ENCODE results near the gene EEF1B2.
"Not testable (repeated sequence)": the region's sequence is repeated elsewhere in the genome, so short reads cannot be mapped to it uniquely, and the experiment has no call there.

Gene EEF1B2

GRCh38 chr2:206159346-206160124 is at the start of gene EEF1B2, which contains the start of gene NDUFS1:
Gene EEF1B2 (plus strand): TSS chr2:206159895. CDS start chr2:206159980, 85 bp downstream.
Gene NDUFS1 (minus strand): TSS chr2:206159444. CDS start chr2:206153678, 5,766 bp downstream.
- peak; percentile 94 for DNase-seq

DNA sequence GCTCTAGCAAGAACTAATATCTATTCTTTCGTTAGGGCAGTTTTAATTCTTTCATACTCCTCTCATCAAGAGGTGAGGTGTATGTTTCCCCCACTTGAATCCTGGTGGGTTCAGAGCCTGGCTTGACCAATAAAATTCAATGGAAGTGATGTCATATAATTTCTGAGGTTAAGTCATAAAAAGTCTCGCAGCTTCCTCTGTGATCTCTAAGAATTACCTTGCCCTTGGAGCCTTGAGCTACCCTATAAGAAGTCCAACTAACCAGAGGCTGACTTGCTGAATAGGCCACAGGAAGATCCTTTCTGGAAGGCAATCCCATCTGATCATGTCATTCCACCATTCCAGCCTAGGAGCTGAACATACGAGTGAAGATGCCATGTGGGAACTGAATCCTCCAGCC is 47.6 kb upstream of the EEF1B2 start:
- DNase-seq: no peak

GRCh38 chr2:206112846-206113547 is 46.7 kb upstream of the EEF1B2 start:
- no peak for DNase-seq

DNA sequence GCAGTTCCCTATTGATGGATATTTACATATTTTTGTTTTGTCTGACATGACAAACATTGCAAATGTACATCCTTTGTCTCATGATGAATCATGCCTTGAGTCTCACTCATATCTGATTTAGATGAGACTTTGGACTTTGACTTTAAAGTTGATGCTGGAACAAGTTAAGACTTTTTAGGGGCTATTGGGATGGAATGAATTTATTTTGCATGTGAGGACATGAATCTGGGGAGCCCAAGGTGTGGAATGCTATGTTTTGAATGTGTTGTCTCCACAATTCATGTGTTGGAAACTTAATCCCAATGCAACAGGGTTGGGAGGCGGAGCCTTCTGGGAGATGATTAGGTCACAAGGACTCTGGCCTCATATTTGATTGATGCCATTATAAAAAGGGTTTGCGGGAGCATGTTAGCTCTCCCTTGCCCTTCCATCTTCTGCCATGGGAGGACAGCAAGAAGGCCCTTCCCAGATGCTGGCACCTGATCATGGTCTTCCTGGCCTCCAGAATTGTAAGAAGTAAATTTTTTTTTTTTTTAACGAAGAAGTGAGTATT is 44.6 kb upstream of the EEF1B2 start:
- DNase-seq: no peak

GRCh38 chr2:206116278-206116677 is 43.4 kb upstream of the EEF1B2 start:
- DNase-seq: no peak

- not testable (repeated sequence) for DNase-seq
These were observed 37.1 kb upstream of the EEF1B2 start for GRCh38 chr2:206122569-206122968.

DNA sequence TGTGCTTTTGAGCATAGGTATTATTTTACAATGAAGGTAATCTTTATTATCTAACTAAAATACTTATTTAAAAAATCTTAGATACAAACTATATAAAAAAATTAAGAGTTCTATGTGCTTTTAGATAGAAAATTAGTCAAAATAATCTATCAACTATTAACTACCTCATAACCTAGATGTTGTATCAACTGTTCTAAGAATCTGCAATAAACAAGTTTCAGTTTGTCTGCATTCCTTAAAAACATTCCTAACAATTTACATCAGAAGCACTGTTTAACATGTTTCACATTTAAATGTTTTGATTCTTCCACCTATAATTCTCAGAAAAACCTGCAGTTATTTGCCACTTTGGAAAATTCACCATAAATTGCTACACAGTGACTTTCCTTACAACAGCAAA is 33.8 kb upstream of the EEF1B2 start:
- DNase-seq: no peak

DNA sequence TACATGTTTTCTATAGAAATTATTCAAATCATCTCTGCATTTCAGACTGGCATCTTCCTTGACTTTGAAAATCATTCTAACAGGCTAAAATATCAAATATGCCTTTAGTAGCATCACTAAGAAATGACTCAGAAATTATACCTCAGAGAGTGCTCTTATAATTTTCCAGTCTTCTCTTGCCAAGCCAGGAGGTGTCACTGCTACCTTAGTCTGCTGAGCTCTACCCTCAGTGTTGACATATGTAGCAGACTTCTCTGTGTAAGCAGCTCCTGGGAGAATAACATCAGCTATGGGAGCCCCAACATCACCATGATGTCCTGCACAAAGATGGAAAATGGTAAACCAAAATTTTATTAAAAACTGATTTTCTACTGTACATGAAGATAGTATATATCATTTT is 32.0 kb upstream of the EEF1B2 start:
- no peak for DNase-seq

GRCh38 chr2:206143451-206143850 is 16.2 kb upstream of the EEF1B2 start:
- DNase-seq: no peak

- DNase-seq: no peak
These were observed 15.3 kb upstream of the EEF1B2 start for GRCh38 chr2:206144383-206144782.

GRCh38 chr2:206145665-206146064 is 14.0 kb upstream of the EEF1B2 start:
- DNase-seq: no peak

GRCh38 chr2:206149330-206149729 is 10.4 kb upstream of the EEF1B2 start:
- no peak for DNase-seq

DNA sequence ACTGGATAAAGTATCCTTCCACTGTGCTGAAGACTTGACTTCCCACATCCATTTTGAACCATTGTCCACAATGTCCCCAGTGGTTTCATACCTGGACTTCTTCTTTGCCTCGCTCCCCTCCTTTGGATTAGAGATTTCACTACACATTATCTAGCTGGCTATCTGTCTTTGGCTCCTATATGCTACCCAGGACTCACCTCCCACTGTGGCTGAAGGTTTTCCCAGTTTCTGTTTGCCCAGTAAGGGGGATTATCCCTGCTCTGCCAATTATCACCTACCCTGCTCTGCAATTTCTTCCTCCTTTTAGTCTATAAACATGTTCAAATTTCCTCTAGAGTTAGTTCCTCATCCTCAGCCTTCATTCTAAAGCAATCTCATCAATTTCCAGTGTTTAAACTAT is 9.5 kb upstream of the EEF1B2 start:
- no peak for DNase-seq

GRCh38 chr2:206150631-206151030 is 9.1 kb upstream of the EEF1B2 start:
- DNase-seq: no peak

DNA sequence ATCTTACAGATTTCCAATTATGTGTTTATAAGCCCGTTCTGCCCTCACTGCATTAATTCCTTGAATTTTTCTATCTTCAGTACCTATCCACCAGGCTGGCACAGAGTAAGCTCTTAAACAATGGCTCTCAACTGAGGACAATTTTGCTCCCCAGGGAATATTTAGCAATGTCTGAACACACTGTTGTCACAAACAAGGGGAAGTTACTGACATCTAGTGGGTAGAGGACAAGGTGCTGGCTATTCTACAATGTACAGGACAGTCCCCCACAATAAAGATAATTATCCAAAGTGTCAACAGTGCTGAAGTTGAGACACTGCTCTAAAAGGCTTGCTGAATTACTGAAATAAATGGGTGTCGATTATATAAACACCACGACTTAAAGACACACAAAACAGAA is 5.5 kb upstream of the EEF1B2 start:
- DNase-seq: no peak

DNA sequence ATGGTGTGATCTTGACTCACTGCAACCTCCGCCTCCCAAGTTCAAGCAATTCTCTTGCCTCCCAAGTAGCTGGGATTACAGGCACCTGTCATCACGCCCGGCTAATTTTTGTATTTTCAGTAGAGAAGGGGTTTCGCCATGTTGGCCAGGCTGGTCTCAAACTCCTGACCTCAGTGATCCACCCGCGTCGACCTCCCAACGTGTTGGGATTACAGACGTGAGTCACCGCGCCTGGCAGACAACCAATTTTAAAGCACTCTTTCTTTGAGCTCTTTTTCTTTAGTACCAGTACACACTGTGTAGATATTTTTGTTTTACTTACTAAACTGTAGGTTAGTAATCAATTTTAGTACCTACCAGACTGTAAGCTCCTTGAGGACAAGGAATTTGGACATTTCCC is 2.7 kb upstream of the EEF1B2 start:
- not testable (repeated sequence) for DNase-seq

- DNase-seq: no peak
These were observed 941 bp upstream of the EEF1B2 start for GRCh38 chr2:206158563-206159345.

- DNase-seq: no peak
These were observed 571 bp downstream of the EEF1B2 start for GRCh38 chr2:206160125-206160806.

DNA sequence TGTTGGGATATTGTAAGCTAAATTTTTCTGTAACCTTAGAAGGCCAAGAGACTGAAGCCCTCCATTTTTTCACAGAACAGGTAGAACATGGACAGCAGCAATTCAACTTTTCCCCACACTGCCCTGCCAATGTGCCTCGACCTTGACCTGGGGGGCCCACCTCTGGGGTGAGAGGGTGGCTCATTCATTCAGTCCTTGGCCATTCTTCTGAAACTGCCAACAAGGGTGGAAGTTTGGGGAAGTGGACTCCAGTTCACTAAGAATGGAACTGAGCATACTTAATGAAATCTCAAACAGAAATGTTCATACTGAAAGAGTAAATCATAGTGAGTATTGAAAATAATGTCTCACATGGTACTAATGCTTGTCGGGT is 1.1 kb downstream of the EEF1B2 start:
- no peak for DNase-seq

- not testable (repeated sequence) for DNase-seq
These were observed 2.7 kb downstream of the EEF1B2 start for GRCh38 chr2:206162401-206162800.

- DNase-seq: no peak
These were observed 3.7 kb downstream of the EEF1B2 start for GRCh38 chr2:206163251-206163880.

DNA sequence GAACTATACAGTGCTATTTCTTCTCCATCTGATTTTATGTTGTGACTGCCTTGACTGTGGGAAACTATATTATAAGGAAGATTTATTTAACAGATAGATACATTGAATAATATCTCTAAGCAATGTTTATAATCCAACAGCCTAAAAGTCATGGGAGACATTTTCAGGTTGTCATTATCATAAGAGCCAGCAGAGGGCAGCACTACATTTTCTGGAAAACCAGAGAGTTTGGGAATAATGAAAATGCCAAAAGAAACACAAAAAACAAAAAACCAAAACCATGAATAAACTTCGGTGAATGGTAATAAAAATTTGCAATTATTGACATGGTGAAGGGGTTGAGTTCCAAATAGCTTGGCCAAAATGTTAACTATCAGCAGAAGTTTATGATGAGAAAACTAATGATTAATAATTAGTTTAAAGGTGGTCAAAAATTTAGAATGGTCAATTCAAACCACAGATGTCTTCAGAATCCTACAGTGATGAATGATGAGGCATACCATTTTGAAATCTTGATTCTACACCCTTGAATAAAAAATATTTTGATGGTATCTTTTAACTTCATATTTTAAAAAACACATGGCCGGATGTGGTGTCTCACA is 4.7 kb downstream of the EEF1B2 start:
- no peak for DNase-seq

Measured in SHP77 treated with DMSO at 0.1 percent for 48 hours (cell line).